ENCODE measurements around the gene ALG12. TPM values are rescaled to one million over a fixed set of nuclear protein-coding genes. Genes with fewer than 3 reads are reported as not detected.
A peak's percentile ranks its signal among the peaks of the same experiment; 100 is the strongest.

ALG12 gene
- total and polyA plus RNA-seq, 2 of the 13 experiments (the other 11 are each of a cell fraction or from before 2014, with no cell fraction given), result 7.8 to 15.8 TPM

GRCh38 chr22:49943405-49943765 is 25.1 kb upstream of the ALG12 start (continued):
- TF ChIP-seq ZBED4 (CRISPR knock-in tag; IDR thresholded peaks at IDR 0.05; ENCODE audit: borderline replicate concordance), result no peak
- no peak for TF ChIP-seq GMEB2 (CRISPR knock-in tag; IDR thresholded peaks at IDR 0.05; ENCODE audit: low read depth)
- TF ChIP-seq ZNF430 (CRISPR knock-in tag; IDR thresholded peaks at IDR 0.05), result no peak; the same call in 1 of the 2 replicates

- ATAC-seq (peak; percentile 78), FAIRE-seq (peak; percentile 76), DNase-seq (ENCODE audit: low spot score) (peak; percentile 92)
- Histone ChIP-seq H3K36me3 (replicated peaks in 1 of 2; ENCODE audit: control insufficient read depth in 1 of 2, insufficient read depth in 2 of 2, low read length in 2 of 2) (no peaks in the 10 kb centered on the region), H3K4me3 (replicated peaks in 1 of 3; ENCODE audit: insufficient read depth in 1 of 3, low read depth in 2 of 3, low read length in 3 of 3) (peak overlapping the region; percentile 60 to 82 (median 76)), H3K4me1 (ENCODE audit: insufficient read depth, low read length) (peaks cover 98% of the 10 kb centered on the region), H3K9me3 (ENCODE audit: low read length) (no peaks in the 10 kb centered on the region), H3K79me2 (ENCODE audit: insufficient read depth, low read length) (peaks cover 3% of the 10 kb centered on the region), H3K27me3 (ENCODE audit: control insufficient read depth in 1 of 2, insufficient read depth in 2 of 2, low read length in 2 of 2) (no peaks in the 10 kb centered on the region), H4K20me1 (ENCODE audit: insufficient read depth, low read length) (no peaks in the 10 kb centered on the region), H3K4me2 (ENCODE audit: low read depth, low read length) (peak overlapping the region; percentile 92), H2AFZ (ENCODE audit: low read length) (no peak overlapping the region), H3K27ac (ENCODE audit: extremely low read length, insufficient read depth, low read length) (peak overlapping the region; percentile 89), H3K9ac (ENCODE audit: insufficient read depth, low read depth, low read length) (peak overlapping the region; percentile 91)
- no TSS peak for BruUV-seq (replicated peaks)
- in situ Hi-C loops (cut with HindIII; ENCODE audit: extremely low pct_ligation_motif_present, low pct_unique_long_range_greater_than_20kb) (no loop called here), intact Hi-C loops (cut with micrococcal nuclease; ENCODE audit: unreplicated experiment) (no loop called here)
- CTCF ChIA-PET (ENCODE audit: low intra/inter-chr PET ratio, low total read pairs), result no interaction called here
- 19% methylated on average over 7 of the region's 21 CpGs for WGBS (ENCODE audit: low lambda C conversion rate)
- POLR2A ChIA-PET, result interaction anchor here (1.0 to 18.6 kb wide), 5 partner anchors 9 to 87 kb away, joined by 3 to 722 read pairs (median 8); partner anchors contain the start of gene PIM3
- peak; percentile 65; the same call in 1 of the 2 replicates for TF ChIP-seq ZNF710 (CRISPR knock-in tag; IDR thresholded peaks at IDR 0.05; ENCODE audit: borderline replicate concordance)
- TF ChIP-seq ZNF670 (CRISPR knock-in tag; IDR thresholded peaks at IDR 0.05; ENCODE audit: borderline replicate concordance), result no peak
- 0 out of 2 replicates have a peak, but pooled peaks have one; percentile 59 for TF ChIP-seq KAT7 (CRISPR knock-in tag; IDR thresholded peaks at IDR 0.05; ENCODE audit: borderline replicate concordance)
- no peak for TF ChIP-seq ZNF317 (CRISPR knock-in tag; IDR thresholded peaks at IDR 0.05)
- peak; percentile 39 for TF ChIP-seq AGO1 (IDR thresholded peaks at IDR 0.05; ENCODE audit: low read depth, low read length, poor library complexity, severe bottlenecking)
- TF ChIP-seq ZNF121 (CRISPR knock-in tag; IDR thresholded peaks at IDR 0.05), result peak; percentile 39; the same call in 1 of the 2 replicates
- TF ChIP-seq ZMYM3 (CRISPR knock-in tag; IDR thresholded peaks at IDR 0.05), result peak; percentile 84
- peak; percentile 92 for TF ChIP-seq PATZ1 (CRISPR knock-in tag; IDR thresholded peaks at IDR 0.05)
Observed at GRCh38 chr22:49942565-49943404, 24.5 kb upstream of the ALG12 start.
